Jurkat, Clone E6-1 (cell line): ENCODE measurements around the gene MBP.

Source experiments
- DNase-seq: peaks from one replicate; pipeline ENCODE4 v3.0.0-alpha.2; 2011; ENCODE audit warnings: low read depth, low spot score
- H3K4me3 ChIP-seq: 2 replicates; pipeline ENCODE4 v1.5.1; 2011; ENCODE audit warnings: mild to moderate bottlenecking, low read length, control low read depth, moderate library complexity

The MBP gene

DNA sequence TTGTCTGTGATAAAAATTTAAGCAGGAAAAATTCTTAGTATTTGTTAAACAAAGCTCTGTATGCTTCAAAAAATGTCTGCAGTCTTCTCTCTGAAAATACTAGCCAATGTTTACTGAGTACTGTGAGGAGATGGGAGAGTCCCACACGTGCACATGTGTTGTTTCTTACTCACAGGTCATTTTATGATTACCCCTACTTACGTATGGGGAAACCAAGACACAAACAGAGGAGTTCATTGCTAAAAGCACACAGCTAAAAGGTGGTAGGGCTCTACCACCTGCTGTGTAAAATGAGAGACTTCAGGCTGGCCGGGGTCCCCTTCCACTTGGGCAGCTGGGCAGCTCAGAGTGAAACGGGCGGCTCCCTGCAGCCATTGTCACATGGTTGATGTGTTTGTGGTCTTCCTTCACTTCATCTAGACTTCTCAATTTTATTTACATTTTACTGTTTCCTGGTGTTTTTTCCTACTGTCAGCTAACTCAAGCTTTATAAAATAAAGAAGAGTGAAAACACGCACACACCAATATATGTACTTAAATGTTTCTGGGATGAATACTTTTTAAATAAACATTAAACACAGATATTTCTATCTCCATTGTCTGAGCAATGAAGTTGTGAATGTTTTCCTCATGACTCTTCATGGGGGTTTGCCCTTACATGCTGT lies 71.2 kb downstream of the MBP start:
- no peak overlapping the region for H3K4me3 ChIP-seq
- no peak for DNase-seq

GRCh38 chr18:77060151-77060550 lies 72.4 kb downstream of the MBP start:
- no peak overlapping the region for H3K4me3 ChIP-seq
- DNase-seq: no peak

DNA sequence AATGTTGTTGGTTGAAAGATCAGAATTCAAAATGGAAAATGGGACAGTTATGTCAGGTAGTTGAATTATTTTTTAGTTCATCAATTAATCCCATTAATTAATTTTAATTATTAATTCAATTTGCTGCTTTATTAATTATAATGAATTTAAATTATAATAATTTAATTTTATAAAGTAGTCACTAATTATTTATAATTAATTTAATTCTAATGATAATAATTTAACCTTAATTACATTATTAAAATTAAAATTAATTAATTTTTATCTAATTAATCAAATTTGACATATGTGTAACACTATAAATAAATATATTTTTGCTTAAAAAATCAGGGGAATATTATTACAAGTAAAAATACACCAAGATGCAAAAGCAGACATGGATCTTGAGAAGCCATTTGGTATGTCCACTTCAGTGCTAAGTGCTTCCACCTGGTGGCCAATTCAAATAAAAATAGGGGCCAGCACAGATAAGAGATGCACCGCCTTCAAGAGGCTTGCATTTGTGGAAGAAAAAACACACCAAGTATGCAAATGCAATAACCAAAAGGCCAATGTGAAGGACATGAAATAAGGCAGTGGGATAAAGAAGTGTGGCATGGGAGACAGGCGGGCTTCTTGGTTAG lies 73.2 kb downstream of the MBP start:
- DNase-seq: peak; percentile 60
- H3K4me3 ChIP-seq: no peak overlapping the region

DNA sequence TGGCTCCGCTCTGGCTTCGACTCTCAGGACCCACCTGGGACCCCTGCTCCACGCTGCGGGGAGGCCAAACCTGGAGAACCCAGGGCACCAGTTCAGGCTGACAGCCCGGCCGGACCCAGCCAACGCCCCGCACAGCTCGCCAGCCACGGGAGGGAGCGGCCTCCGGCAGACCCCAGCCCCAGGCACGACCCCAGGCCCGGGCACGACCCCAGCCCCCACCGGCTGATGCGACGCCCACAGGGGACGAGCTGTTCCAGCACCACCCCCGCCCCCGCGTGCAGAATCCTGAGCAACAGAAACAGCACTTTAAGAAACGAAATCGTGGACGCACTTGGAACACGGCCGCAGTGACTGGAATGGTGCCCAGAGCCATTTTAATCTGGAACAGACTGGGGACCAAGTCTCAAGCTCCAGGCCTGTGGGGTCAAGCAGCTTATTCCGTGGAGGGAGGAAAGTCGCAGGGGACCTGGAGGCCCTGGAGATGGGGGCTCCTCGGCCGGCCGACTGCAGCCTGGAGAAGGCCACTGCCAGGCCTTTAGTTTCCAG lies 74.2 kb downstream of the MBP start:
- no peak overlapping the region for H3K4me3 ChIP-seq
- no peak for DNase-seq

- no peak for DNase-seq
- no peak overlapping the region for H3K4me3 ChIP-seq
Observed at GRCh38 chr18:77057006-77057395, 75.6 kb downstream of the MBP start.

- H3K4me3 ChIP-seq: no peak overlapping the region
- no peak for DNase-seq
Observed at GRCh38 chr18:77056344-77057005, 76.1 kb downstream of the MBP start.

- DNase-seq: no peak
- peak overlapping the region; percentile 49 for H3K4me3 ChIP-seq
Observed at GRCh38 chr18:77055429-77056300, 76.9 kb downstream of the MBP start.

GRCh38 chr18:77054606-77055428 lies 77.8 kb downstream of the MBP start:
- DNase-seq: peak; percentile 93
- peak overlapping the region; percentile 49 for H3K4me3 ChIP-seq

DNA sequence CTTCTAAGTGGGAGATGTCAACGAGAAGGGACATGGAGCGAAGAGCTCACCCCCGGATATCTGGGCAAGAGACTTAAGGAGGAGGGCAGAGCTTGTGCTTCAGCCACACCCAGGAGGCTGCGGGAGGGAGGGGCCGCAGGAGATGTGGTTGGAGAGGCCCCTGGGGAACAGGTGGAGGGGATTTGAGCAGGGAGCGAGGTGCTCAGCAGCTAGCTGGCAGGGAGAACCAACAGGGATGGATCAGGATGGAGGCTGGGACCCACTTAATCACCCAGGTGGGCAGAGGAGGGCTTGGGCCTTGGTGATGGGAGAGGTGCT lies 78.3 kb downstream of the MBP start:
- peak; percentile 75 for DNase-seq
- peak overlapping the region; percentile 49 for H3K4me3 ChIP-seq

- H3K4me3 ChIP-seq: peak overlapping the region; percentile 49
- DNase-seq: no peak
Observed at GRCh38 chr18:77053616-77054287, 78.8 kb downstream of the MBP start.

DNA sequence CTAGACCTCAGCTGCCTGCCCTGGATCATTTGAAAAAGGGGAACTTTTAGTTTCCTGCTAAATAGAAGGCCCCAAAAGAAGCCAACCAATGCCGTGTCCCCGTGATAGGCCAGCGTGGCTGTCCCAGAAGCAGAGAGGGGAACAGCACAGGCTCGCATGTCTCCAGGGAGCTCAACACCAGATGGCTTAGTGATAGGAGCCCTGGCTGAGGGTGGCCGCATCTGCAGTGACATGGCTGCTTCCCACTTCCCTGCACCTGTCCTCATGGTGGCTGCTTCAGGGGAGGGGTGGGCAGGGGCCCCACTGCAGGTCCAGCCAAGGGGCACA lies 79.6 kb downstream of the MBP start:
- H3K4me3 ChIP-seq: no peak overlapping the region; the same call in none of the 2 replicates
- peak; percentile 79 for DNase-seq

DNA sequence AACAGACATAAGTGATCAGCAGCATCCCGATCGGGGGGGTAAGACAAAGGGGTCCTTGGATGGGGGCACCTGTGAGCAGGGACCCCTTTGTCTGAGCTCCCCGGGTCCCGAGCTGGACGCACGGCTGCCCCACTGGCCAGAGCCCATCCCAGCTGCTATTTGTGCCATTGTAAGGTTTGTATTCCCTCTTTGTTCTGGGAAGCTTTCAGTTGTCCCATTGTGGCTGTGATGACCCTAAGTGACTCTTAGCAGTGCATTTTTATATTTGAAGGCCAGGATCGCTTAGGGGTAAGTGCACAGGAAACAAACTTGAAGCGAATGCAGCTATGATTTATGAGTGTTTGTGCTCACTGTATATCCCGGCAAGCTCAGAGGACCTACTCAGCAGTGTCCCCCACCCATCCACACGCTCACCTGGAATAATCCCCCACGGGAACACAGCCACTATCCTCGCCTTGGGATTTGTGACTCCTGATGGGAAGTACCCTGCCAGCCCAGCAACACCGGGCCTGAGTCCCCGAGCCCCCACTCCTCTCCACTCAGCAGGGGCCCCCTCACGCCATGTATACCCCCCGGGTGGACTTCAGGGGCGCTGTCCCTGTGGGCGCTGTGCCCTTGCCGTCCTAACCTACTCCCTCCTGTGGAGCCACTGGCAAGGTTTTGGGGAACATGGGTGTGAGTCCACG lies 80.1 kb downstream of the MBP start:
- no peak for DNase-seq
- no peak overlapping the region; the same call in 1 of the 2 replicates for H3K4me3 ChIP-seq

DNA sequence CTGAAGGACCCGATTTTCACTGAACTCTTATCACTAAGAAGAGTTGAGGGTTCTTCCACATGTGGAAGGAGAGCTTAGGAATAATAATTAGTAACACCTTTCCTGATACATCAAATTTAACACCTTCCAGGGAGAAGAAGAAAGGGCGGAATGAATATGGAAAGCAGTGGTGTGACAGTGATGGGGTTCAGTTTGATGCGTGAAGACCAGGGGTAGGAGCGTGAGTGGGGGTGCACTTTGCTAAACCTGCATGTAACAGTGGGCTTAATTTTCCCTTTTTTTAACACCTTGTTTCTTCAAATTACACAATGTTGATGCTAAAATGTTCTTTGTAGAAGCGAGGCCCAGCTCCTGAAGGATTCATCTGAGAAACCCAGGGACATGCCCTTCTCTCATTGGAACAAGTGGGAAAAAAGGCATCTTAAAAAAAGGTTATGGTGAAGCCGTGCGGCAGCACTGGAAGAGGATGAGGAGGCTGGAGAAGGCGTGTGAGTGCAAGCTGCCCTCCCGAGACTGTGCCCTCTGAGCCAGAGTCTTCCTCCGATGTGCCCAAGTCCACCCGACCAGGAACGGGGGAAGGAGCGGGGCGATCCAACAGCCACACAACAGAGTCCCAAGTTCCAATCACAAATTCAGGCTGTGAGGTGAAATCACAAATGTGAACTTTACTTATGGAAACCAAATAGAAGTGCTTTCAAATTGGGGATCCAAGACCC lies 80.8 kb downstream of the MBP start:
- H3K4me3 ChIP-seq: no peak overlapping the region
- DNase-seq: no peak

DNA sequence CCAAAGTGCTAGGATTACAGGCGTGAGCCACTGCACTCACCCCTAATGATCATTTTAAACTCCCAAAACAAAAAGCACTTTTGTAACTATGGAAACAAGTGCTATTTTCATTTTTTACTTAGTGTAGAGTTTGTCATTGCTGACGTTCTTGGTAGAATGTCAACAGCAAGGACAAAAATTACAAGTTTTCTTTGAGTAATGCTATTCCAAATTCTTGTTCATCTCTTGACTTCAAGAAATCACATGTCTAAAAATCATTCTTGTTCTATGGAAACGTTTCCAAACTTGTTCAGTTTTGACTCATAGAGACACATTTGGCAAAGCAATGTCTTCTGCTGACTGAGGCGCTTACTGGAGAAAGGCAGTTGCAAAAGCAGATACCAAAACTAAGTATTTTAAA lies 82.6 kb downstream of the MBP start:
- no peak overlapping the region for H3K4me3 ChIP-seq
- DNase-seq: no peak

DNA sequence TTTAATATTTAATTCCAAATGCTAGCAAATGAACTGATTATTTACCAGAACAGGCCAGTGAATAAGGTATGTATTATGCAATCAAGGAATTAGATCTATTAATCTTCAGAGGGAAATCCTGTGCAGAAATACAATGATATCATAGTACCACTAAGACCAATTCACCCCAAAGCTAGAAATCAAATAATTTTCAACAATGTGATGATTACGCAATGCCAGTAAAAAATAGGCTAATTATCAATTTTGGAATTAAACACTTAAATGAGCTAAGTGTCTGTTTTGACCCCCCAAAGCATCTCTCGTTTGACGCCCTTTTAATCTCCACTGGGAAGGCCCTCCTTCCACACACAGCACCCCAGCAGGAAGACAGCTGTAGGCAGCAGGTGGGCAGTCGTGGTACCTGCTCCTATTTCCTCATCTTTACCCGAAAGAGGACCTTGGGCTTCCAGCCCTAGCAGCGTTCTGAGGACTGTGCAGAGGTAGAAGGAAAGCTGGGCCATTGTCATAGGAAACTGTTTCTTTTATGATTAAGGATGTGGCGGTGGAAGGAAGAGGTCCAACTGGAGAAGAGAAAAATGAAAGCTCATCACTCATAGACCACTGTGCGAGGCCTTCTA lies 84.7 kb downstream of the MBP start:
- DNase-seq: no peak
- H3K4me3 ChIP-seq: no peak overlapping the region

- H3K4me3 ChIP-seq: no peak overlapping the region
- no peak for DNase-seq
Observed at GRCh38 chr18:77046994-77047393, 85.6 kb downstream of the MBP start.

GRCh38 chr18:77046409-77046808 lies 86.2 kb downstream of the MBP start:
- no peak for DNase-seq
- H3K4me3 ChIP-seq: no peak overlapping the region
